Mesothelial cell of epicardium (in vitro differentiated cells): ENCODE results near the gene RNLS. TPM values are rescaled to one million over a fixed set of nuclear protein-coding genes. Genes with fewer than 3 reads are reported as not detected.

Source experiments
- DNase-seq, 2 experiments: peaks; one replicate each; pipeline ENCODE4 v3.0.0; 2021; ENCODE audit warnings: low spot score in 2 of 2; ENCODE audit not compliant: unreplicated experiment in 2 of 2
- H3K27ac Mint-ChIP-seq: 2 replicates; pipeline ENCODE4 v1.8.0; 2021; ENCODE audit warnings: mixed read lengths
- H3K27me3 Mint-ChIP-seq: 2 replicates; pipeline ENCODE4 v1.8.0; 2021; ENCODE audit warnings: low read depth, mixed read lengths
- H3K36me3 Mint-ChIP-seq: 2 replicates; pipeline ENCODE4 v1.8.0; 2021; ENCODE audit warnings: mixed read lengths
- H3K4me1 Mint-ChIP-seq: 2 replicates; pipeline ENCODE4 v1.8.0; 2021; ENCODE audit warnings: mixed read lengths
- H3K4me3 Mint-ChIP-seq: 2 replicates; pipeline ENCODE4 v1.8.0; 2021; ENCODE audit warnings: mild to moderate bottlenecking, moderate library complexity, mixed read lengths
- H3K9me3 Mint-ChIP-seq: 2 replicates; pipeline ENCODE4 v1.8.0; 2021; ENCODE audit warnings: mixed read lengths
- total RNA-seq: library from RNA; stranded (reverse); gene quantifications from 3 replicates; pipeline ENCODE4 v1.2.1, GENCODE V29; 2021
- TF ChIP-seq, protein P1 (sequence below): fragments of 200-600 bp; sonication (generic); IDR thresholded peaks from one replicate; pipeline ENCODE4 v1.5.0; 2021; ENCODE audit warnings: antibody characterized with exemption; ENCODE audit not compliant: unreplicated experiment

The RNLS gene
- total RNA-seq, 1 donor from 2014 or later, result 9.4 TPM

DNA sequence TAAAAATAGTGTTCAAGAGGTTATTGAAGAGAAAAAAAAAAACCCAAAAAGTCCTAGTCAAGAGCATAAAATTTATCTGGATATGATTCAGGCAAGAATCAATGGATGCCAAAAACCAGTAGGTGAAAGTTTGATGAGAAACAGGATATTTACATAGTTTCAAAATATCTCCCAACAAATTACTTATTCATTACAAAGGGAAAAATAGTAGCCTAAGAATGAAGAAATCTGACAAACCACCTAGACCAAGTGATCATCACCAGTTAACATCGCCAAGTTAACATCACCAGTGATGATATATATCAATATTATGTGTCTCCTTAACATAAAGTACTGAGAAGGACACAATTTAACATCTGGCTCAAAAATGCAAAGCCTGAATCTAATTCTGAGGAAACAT is 85.2 kb downstream of the RNLS start:
- Mint-ChIP-seq H3K27me3 (no peaks in the 10 kb centered on the region), H3K4me3 (no peak overlapping the region), H3K36me3 (no peaks in the 10 kb centered on the region), H3K9me3 (no peaks in the 10 kb centered on the region), H3K4me1 (peaks cover 51% of the 10 kb centered on the region), H3K27ac (no peak overlapping the region)
- no peak for DNase-seq
- TF ChIP-seq, protein P1, sequence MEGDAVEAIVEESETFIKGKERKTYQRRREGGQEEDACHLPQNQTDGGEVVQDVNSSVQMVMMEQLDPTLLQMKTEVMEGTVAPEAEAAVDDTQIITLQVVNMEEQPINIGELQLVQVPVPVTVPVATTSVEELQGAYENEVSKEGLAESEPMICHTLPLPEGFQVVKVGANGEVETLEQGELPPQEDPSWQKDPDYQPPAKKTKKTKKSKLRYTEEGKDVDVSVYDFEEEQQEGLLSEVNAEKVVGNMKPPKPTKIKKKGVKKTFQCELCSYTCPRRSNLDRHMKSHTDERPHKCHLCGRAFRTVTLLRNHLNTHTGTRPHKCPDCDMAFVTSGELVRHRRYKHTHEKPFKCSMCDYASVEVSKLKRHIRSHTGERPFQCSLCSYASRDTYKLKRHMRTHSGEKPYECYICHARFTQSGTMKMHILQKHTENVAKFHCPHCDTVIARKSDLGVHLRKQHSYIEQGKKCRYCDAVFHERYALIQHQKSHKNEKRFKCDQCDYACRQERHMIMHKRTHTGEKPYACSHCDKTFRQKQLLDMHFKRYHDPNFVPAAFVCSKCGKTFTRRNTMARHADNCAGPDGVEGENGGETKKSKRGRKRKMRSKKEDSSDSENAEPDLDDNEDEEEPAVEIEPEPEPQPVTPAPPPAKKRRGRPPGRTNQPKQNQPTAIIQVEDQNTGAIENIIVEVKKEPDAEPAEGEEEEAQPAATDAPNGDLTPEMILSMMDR, result no peak

DNA sequence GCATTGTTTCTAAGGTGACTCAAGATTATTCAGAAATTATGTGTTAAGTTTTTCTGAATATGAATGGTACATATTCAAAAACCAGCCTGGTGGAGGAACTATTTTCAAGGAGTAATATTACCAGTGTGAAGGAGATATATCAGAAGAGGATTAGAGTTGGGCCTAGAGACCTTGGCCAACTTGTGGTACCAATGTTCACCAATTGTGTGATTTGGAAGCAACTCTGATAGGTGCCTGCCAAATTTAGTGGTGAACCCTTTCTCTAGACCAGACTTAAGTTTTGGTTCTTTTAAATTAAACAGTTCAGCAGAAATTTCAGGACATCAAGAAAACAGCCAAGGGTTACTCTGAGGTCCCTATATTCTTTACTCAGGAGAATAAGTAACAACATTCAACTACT is 88.6 kb downstream of the RNLS start:
- DNase-seq, result no peak
- TF ChIP-seq, protein P1, result no peak
- Mint-ChIP-seq H3K4me3 (no peak overlapping the region), H3K27ac (no peak overlapping the region), H3K36me3 (no peaks in the 10 kb centered on the region), H3K4me1 (peaks cover 55% of the 10 kb centered on the region), H3K27me3 (no peaks in the 10 kb centered on the region), H3K9me3 (no peaks in the 10 kb centered on the region)

DNA sequence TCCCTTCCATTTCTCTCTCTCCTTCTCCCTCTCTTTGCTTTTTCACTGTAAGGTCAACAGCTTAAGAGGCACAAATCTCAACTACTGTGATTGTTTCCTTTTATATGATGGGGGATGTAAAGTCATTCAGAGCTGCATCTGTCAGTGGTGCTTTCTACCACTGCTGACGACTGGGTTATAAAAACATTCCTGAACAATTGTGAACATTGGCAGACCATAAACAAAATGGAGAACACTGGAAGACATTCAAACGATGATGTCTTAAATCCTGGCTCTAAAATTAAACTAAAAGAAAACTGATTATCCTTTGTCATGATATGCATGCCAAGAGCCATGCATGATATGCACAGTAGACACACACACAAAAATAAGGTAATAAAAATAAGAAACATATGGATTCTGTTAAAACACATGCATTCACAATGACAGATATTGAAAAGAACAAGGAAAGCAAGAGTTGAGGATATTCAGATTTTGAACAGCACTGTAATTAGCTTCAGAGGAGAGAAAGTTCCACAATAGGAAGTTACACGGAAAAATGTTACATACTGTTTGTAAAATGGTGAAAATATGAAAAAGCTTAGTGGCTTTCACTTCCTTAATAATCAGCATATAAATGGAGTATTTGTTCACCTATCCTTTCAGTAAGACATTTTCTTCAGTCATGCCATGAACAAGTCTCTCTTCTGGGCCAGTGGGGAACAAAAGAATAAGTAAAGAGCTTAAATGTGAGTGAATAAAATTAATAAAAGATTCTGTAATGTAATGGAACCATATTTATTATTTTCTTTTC is 89.2 kb downstream of the RNLS start:
- TF ChIP-seq, protein P1, result no peak
- DNase-seq, result no peak
- H3K4me3 Mint-ChIP-seq, result no peak overlapping the region
- H3K9me3 Mint-ChIP-seq, result no peaks in the 10 kb centered on the region
- H3K27me3 Mint-ChIP-seq, result no peaks in the 10 kb centered on the region
- H3K27ac Mint-ChIP-seq, result peak overlapping the region; percentile 35
- no peaks in the 10 kb centered on the region for H3K36me3 Mint-ChIP-seq
- H3K4me1 Mint-ChIP-seq, result peaks cover 56% of the 10 kb centered on the region

DNA sequence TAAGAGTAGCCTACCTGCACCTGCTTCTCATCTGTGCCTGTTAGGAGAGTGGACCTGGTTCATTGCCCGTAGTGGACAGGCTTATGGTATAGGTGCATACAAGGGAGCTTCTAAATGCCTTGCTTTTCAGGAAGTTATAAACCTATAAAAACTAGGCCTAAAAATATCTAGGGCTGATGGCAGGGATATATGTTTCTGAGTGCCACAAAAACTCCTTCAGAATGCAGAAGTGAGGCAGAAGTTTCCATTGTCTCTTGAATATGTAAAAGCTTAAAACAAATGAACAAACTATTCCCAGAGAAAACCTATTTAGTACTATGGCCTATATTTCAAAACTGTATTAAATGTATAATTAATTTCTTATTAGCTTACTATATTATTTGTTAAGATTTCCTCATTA is 91.8 kb downstream of the RNLS start:
- Mint-ChIP-seq H3K9me3 (peaks cover 5% of the 10 kb centered on the region), H3K4me1 (peaks cover 55% of the 10 kb centered on the region), H3K4me3 (no peak overlapping the region), H3K27me3 (no peaks in the 10 kb centered on the region), H3K36me3 (peaks cover 3% of the 10 kb centered on the region), H3K27ac (no peak overlapping the region)
- TF ChIP-seq, protein P1, result no peak
- DNase-seq, result no peak

DNA sequence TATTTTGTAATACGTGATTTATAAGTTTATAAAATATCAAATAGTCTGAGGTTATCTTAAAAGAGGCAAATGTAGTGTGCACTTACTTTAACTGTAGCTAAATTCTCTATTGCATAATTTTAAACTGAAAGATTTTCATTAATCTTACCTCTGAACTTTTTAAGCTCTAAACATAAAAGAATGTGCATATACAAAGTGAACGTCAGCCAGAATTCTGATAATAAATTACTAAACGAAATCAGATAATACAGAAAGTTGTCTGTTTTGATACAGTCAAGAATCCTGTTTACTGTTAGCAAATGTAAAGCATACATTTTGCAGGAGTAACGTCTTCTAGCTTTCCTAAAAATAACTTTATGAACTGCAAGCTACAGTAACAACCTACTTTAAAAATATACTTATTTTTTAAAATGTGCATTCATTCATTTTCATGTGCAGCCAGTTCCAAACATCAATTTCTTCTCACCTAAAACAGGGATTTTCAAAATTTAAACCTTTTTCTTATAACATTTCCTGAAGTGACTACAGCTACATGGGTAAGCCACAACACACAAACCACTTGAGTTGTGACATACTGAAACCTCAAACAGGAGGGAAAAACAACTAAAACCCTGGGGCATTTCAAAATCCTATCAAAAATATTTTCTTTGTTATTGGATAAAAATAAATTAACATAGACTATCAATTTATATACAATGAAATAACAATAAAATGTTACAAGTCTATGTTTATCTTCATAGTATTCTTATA is 92.7 kb downstream of the RNLS start:
- TF ChIP-seq, protein P1, result no peak
- peaks cover 46% of the 10 kb centered on the region for H3K4me1 Mint-ChIP-seq
- no peak overlapping the region for H3K27ac Mint-ChIP-seq
- H3K27me3 Mint-ChIP-seq, result no peaks in the 10 kb centered on the region
- DNase-seq, result no peak
- peaks cover 3% of the 10 kb centered on the region for H3K36me3 Mint-ChIP-seq
- H3K4me3 Mint-ChIP-seq, result no peak overlapping the region
- peaks cover 5% of the 10 kb centered on the region for H3K9me3 Mint-ChIP-seq
